HG02678 (cell line): ENCODE measurements around the gene SHANK1.
A peak's percentile ranks its signal among the peaks of the same experiment; 100 is the strongest.

Source experiments
- ATAC-seq: cut with Tn5 transposase; IDR thresholded peaks from one replicate; pipeline ENCODE4 v1.9.1; 2021; ENCODE audit warnings: mild to moderate bottlenecking, moderate library complexity; ENCODE audit not compliant: unreplicated experiment

Gene SHANK1

DNA sequence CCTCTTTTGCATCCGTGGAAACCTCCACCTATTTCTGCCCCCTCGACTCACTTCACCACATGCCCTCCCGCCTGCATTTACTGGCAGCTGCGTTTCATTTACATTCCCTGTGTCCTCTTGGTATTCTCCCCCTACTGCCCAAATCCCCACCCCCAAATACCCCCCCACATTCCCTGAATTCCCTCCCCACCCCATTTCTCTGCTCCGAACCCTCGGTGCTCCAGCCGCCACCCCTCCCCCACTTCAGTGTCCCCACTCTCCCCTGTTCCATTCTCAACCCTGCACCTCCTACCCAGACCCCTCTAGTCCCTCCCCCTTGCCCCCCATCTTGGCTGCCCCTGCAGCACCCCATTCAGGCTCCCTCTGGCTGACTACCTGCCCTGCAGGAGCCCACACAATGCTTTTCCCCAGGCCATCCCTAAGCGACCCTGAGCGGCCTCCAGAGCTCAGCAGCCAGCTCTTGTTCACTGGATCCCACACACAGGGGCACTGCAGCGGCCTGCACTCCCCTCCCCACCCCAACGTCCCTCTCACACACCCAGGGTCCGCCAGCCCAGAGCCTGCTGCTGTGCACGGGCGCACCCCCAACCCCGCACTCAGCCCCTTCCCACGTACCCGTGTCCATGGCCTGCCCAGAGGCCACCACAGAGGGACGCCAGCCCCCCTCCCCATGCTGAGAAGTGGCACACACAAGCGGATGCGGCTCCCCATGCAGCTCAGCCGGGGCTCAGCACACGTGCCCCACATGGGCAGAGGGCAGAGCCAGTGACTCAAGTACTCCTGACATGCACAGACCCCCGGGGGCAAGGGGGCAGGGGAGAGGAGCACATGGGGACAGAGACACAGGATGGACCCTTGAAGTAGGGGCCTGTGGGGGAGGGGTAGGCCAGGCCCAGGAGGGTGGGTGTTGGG lies 26.3 kb downstream of the SHANK1 start:
- no peak for ATAC-seq

DNA sequence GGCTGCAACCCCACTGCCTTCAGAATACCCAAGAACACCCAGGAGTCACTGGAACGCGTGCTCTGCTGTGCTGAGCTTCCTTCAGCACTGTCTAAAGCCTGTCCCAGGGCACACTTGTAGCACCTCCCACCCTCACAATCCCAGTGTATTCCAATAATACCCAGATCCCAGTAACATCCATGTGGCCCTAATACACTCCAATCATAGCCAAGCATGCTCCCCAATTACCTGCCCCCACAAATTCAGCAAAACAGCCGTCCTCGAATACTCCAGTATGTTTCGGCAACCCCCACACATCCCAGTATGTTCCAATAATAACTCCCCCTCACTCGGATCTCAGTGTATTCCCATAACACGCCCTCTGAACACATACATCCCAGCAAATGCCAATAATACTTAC lies 29.2 kb downstream of the SHANK1 start:
- ATAC-seq, result no peak

DNA sequence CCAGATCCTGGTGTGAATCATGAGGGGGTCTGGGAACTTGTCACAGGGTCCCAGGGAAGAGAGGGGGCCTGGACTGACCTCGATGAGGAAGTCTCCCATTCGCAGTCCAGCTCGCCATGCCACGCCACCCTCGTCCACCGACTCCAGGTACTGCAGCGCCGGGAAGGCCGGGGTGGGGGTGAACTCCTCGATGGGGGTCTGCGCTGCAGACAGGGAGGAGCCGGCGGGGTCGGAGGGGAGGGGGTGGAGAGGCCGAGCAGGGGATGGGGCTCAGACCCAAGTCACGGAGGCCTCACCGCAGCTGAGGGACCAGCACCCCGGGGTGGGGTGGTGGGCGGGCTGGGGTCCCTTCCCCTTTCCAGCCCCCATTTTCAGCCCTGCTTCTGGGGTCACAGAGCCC lies 30.8 kb downstream of the SHANK1 start:
- no peak for ATAC-seq

DNA sequence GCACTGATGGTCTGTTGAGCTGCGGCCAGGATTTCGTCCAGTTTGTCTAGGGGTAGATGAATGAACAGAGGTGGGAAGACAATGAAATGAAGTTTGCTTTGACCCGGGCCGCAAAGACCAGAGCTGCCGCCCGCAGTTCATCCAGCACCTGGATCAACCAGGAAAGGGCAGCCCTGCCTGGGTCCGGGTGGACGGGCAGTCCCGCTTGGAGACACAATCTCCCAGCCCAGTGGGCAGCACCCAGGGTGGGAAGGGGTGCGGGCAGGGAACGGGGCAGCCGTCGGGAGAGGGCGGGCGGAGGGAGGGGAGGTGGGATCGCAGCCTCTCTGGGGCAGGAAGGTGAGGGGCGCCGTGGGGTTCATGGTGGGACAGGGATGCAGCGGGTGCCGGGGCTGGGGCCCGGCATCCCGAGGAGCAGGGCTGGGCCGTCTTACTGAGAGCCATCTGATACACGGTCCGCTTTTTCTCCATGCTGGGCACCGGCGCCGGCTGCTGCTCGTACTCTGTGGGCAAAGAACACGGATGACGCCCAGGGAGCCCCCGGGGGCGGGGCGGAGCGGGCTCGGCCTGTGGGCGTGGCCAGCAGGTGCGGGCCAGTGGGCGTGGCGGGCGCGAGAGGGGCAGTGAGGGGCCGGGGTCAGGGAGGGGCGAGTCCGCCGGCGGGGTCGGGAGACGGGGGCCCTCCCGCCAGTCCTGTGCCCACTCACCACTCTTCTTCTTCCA lies 33.1 kb downstream of the SHANK1 start:
- no peak for ATAC-seq

DNA sequence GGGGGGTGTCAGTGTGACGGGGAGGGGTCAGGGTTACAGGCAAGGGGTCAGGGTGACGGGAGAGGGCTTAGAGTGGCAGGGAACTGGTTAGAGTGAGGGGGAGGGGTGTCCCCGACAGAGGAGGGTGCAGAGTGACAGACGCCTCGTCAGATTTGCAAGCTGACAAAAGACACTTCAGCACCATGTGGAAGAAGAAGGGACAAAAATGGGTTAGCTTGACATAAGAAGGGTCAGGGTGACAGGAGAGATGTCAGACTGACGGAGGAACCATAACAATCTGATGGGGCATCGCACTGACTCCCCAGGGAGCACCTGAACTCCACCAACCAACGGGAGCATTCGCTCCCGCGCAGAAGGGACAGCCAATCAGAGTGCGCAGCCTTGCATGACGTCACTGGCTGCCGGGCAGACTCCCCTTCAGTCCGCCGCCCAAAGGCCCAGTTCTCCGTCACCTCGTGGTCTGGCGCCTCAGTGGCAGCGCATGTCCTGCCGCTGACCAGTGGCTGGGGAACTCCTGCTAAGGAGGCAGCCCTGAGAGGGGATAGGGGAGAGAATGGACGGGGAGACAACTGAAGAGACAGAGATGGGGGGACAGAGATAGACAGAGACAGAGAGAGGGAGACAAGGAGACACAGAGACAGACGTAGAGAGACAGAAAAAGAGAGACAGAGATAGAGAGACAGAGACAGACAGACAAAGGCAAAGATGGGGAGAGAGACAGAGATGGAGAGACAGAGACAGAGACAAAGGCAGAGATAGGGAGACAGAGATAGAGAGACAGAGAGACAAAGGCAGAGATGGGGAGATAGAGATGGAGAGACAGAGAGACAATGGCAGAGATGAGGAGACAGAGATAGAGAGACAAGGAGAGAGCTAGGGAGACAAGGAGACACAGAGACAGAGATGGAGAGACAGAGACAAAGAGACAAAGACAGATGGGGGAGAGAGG lies 40.2 kb downstream of the SHANK1 start:
- peak; percentile 74 for ATAC-seq

DNA sequence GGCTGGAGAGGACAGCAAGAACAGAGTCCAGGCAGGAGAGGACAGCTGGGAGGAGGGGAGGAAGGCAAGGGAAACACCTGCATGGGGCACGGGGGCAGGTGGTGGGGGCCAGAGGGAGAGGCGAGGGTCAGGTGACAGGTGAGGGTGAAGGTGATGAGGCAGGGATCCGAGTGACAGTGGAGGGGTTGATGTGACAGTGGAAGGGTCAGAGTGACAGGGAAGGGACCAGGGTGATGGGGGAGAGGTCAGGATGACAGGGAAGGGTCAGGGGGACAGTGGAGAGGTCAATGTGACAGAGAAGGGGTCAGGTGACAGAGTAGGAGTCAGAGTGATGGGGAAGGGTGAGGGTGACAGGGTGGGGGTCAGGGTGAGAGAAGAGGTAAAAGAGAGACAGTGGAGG lies 41.3 kb downstream of the SHANK1 start:
- ATAC-seq, result no peak

DNA sequence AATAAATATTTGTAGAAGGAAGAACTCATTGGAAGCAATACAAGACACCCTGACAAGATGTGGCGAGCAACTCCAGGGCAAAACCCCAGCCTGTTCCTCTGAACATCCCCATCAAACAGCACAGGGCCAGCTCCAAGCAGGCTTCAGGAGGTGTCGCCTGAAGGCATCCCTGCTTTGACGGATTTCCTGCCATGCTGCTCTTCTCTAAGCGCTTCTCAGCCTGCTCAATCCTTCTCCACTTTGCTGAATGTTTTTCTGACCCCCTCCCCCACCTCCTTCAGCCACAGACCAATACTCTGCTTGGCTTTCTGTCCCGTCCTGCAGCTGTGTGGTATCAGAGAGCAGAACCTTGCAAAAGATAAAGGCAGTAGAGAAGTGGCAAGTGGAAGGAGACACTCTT lies 42.0 kb downstream of the SHANK1 start:
- no peak for ATAC-seq

DNA sequence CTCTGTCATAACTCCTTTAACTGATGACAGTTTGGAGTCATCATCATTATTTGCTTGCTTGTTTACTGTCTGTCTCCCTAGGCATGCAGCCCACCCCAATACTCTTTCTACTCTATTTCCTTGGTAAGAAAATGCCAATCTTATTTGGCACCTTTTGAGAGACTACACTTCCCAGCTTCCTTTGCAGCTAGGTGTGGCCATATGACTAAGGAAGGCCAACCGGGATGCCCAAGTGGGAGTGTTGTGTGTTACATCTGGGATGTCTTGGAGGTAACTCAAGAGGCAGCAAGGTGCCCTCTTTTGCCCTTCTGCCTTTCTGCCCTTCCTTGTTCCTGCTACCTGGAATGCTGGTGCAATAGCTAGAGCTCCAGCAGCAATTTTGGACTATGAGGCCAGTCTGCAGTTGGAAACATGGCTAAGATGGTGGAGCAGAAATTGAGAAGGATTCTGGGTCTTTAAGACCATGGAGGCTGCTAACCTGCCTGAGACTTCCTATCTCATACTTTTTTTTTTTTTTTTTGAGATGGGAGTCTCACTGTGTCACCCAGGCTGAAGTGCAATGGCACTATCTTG lies 42.9 kb downstream of the SHANK1 start:
- ATAC-seq, result no peak

DNA sequence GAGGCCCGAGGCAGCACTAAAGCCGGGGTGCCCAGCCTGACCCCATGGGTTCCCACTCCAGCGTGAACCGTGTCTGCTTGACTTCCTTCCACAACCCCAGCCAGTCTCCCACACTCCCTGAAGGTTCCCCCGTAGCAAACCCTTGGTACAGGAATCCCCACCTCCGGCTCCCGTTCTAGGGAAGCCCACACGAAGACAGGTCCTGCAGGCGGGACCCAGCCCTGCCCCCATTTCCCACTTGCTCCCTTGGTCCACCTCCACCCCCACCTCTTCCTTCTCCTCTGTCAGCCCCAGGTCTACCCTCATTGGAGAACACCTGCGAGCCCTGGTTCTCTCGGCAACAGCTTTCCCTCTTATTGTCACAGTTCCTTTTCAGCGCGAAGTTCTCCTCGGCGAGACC lies 46.5 kb downstream of the SHANK1 start:
- ATAC-seq, result no peak

DNA sequence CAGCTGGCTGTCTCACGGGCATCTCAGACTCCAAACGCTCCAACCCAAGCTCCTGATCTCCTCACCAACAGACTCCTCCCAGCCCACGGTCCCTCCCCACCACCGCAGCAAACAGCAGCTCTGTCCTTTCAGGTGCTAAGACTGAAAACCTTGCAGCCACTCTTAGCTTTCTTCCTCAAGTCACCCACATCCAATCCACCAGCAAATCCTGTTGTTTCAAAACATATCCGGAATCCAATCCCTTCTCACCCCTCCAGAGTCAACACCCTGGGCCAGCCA lies 49.6 kb downstream of the SHANK1 start:
- ATAC-seq, result no peak

DNA sequence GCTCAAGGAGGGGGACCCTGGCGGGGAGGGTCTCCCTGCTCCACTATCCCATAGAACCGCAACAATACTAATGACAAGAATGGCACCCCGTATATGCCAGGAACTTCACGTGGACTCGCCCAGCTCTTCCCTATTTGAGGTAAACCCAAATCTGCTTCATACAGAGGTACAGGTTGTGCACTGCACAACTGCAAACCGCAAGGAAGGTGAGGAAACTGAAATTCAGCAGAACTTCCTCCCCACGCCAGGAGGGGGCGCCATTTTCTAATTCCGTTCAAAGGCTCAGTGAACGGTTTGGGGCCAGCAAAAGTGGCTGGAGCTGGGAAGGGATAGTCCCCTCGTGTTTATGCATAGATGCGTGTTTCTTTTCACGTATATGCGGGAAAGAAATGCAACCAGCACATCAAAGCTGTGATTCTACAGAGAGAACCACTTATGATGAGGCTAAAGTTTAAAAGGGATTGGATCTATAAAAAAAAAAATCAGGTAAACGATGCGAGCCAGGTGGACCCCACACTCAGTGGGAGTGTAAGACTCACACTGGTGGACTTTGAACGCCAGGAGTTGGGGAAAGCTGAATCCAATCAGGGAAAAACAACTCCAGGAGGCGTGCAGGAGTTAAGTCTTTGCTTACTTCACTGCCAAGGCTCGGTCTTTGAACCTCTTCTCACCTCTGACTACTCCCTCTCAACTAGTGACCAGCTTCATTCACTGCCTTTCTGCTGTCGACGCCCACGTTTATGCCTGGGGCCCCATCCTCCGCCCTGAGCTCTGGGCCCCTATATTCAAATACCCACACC lies 50.1 kb downstream of the SHANK1 start:
- ATAC-seq, result no peak

DNA sequence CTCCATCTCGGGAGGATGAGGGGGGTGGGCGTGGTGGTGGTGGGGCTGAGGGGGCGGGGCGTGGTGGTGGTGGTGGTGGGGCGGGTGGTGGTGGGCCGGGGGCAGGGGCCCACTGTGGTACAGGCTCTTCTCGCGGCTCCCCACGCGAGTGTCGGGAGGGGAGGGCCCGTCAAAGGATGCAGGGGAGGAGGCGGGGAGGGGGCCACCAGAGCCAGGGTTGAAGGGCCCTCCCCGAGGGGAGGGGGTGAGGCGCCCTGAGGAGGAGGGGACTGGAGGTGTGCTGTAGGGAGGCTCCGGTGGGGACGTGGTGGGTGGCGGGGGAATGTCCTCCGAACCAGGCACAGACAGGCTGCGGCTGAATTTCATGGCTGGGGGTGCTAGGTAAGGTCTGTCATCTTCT lies 50.7 kb downstream of the SHANK1 start:
- ATAC-seq, result no peak

DNA sequence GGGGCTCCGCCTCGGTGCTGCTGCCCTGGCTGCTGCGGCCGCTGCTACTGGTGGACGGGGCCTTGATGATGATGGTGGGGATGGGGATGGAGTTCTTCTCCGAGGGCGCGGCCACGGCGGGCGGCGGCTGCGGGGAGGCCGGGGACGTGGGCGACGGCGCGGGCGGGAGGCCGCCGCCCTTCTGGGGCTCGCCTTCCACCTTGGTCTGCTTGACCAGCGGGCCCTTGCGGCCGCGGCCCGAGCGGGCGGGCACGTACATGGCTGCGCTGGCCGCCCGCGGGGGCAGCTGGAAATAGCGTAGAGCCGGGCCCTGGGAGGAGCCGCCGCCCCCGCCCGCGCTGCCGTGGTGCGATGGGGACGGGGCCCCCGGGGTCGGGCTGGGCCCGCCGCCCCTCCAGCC lies 51.2 kb downstream of the SHANK1 start:
- ATAC-seq, result no peak

DNA sequence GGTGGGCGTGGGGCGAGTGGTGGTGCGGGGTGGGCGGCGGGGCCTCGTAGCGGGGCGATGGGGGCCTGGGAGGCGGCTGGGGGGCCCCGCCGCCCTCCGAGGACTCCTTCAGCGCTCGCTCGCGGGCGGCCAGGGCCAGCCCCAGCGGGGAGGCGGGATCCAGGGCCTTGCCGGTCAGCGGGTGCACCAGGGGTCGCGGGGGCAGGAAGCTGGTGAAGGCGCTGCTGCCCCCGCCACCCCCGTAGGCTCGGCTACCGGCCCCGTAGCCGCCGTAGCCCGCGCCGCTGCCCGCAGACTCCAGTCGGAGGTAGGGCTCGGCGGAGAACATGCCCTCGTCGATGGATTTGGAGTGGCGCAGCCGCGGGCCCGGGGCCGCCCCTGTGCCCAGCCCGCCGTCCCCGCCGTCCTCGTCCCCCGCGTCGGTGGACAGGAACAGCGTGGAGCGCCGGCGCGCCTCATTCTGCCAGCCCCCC lies 51.8 kb downstream of the SHANK1 start:
- ATAC-seq, result no peak

DNA sequence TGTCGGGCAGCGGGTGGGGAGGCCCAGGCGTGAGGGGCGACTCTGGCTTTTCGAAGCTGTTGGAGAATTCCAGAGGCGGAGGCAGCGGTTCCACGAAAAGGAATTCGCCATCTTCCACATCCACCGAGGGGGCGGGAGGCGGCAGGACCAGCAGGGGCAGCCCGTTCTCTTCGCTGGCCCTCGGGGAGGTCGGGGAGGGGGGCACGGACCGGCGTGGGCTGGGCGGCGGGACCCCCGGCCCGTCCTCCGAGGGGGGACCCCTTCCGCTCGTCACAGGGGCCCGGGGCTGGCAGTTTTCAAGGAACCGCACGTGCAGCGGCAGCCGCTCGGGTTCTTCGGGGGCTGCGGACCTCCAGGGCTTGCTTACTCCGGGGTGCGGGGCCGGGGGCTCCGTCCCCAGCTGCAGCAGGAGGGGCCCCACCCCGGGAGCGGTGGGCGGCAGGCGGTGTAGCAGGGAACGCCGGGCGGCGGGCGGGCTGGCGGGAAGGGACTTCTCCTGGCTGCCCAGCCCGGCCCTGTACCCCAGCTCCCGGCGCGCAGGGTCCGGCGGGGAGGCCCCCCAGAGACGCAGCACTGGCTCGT lies 52.3 kb downstream of the SHANK1 start:
- ATAC-seq, result no peak

DNA sequence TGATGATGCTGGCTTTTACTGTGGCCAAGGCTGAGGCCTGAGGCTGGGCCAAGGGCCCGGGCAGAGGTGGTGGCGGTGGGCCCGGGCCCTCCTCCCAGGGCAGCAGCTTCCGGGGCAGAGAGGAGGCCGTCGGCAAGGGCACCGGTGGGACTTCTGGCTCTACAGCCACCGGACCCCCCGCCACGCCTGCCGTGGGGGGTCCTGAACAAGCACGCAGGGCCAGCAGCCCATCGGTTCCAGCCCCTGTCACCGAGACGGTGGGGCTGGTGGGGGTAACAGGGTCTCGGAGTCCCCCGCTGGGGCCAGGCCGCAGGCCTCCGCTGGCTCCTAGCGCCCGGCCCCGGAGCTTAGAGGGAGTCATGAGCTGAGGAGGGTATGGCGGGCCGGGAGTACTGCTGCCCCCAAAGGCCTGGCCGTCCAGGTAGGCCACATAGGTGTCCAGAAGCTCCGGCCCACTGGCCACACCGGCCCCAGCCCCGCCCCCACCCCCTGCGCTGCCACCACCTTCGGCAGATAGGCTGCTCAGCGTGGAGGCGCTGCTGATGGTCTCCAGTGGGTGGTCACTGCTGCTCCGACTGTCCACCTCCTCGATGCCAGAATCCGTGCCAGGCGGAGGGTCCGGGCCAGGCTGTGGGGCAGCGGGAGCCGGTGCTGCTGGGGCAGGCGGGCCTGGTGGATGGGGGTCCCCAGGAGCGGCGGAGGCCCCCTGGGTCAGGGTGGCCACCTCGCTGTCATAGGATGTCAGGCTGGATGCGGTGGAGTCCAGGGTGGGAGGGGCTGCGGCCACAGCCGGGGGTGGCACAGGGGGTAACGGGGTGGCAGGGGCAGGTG lies 53.0 kb downstream of the SHANK1 start:
- ATAC-seq, result no peak

DNA sequence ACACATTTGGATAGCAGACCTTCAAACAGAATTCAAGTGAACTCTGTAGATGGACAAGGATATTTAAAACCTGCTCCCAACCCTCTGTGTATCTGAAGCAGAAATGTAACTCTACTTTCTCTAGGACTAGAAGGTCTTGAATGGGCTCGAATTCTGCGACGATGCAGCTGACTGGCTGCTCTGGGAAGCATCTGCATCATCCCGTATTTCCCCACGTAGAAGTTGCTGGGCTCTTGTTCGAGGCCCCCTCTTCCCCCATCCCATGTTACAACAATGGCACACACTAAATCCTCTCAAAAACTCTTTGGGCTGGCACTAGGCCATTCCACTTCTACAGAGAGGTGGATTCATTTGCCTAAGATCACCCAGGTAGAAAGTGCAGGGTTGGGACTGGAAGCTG lies 55.4 kb downstream of the SHANK1 start:
- ATAC-seq, result no peak

DNA sequence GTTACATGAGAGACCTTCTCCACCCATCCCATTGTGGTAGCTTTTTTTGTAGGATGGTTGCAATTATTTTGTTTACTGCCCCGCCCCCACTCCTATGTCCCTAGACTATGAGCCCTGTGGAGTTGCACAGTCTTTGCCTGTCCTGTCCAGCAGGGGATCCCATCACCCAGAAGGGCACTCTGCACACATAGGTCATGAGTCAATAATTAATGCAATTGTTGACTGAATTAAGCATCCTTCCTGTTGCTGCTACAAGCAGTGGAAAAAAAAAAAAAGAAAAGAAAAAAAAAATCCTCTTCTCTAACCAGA lies 56.2 kb downstream of the SHANK1 start:
- no peak for ATAC-seq
